ENCODE measurements around the gene ANKRD17. TPM values are rescaled to one million over a fixed set of nuclear protein-coding genes. Genes with fewer than 3 reads are reported as not detected.
A peak's percentile ranks its signal among the peaks of the same experiment; 100 is the strongest.

ANKRD17 gene
- total RNA-seq, 4 donors from 2014 or later: 56.2 to 80.2 (median 60.2) TPM

- ATAC-seq (ENCODE audit: low FRiP score): no peak
- no peak for DNase-seq (ENCODE audit: low spot score)
- no peak for TF ChIP-seq CTCF (IDR thresholded peaks at IDR 0.05)
Measured at GRCh38 chr4:73277201-73277600, 18.6 kb upstream of the ANKRD17 start.

GRCh38 chr4:73275318-73275654 lies 16.7 kb upstream of the ANKRD17 start:
- DNase-seq (ENCODE audit: low spot score): no peak
- ATAC-seq (ENCODE audit: low FRiP score): no peak
- no peak for TF ChIP-seq CTCF (IDR thresholded peaks at IDR 0.05)

- ATAC-seq (ENCODE audit: low FRiP score): no peak
- no peak for TF ChIP-seq CTCF (IDR thresholded peaks at IDR 0.05)
- DNase-seq (ENCODE audit: low spot score): no peak
Measured at GRCh38 chr4:73272816-73273215, 14.2 kb upstream of the ANKRD17 start.

GRCh38 chr4:73267050-73267449 lies 8.5 kb upstream of the ANKRD17 start:
- no peak for TF ChIP-seq CTCF (IDR thresholded peaks at IDR 0.05)
- DNase-seq (ENCODE audit: low spot score) (no peak), ATAC-seq (ENCODE audit: low FRiP score) (no peak)

GRCh38 chr4:73259571-73260090 lies 1.0 kb upstream of the ANKRD17 start:
- no peak for DNase-seq (ENCODE audit: low spot score)
- TF ChIP-seq CTCF (IDR thresholded peaks at IDR 0.05): no peak
- peak; percentile 34 for ATAC-seq (ENCODE audit: low FRiP score)

GRCh38 chr4:73258436-73258685 lies 237 bp downstream of the ANKRD17 start:
- no peak for DNase-seq (ENCODE audit: low spot score)
- ATAC-seq (ENCODE audit: low FRiP score): no peak
- TF ChIP-seq CTCF (IDR thresholded peaks at IDR 0.05): no peak

- ATAC-seq (ENCODE audit: low FRiP score): peak; percentile 35
Measured at GRCh38 chr4:73257651-73258435, 755 bp downstream of the ANKRD17 start.

More at GRCh38 chr4:73257651-73258435, 755 bp downstream of the ANKRD17 start:
- no peak for TF ChIP-seq CTCF (IDR thresholded peaks at IDR 0.05)
- DNase-seq (ENCODE audit: low spot score): no peak
